ENCODE data around the gene FKBP8. TPM values are rescaled to one million over a fixed set of nuclear protein-coding genes. Genes with fewer than 3 reads are reported as not detected.

Gene FKBP8
- total RNA-seq, 1 experiment from 2014 or later: 182 TPM

GRCh38 chr19:18496980-18497256 lies 46.5 kb downstream of the FKBP8 start:
- ChIA-PET CTCF (no interaction called here), POLR2A (no interaction called here)
- Histone ChIP-seq H3K27ac (ENCODE audit: low read length) (no peak overlapping the region), H3K4me3 (ENCODE audit: low read depth in 2 of 2, low read length in 2 of 2) (no peak overlapping the region), H3K27me3 (ENCODE audit: control insufficient read depth, insufficient read depth, low read length) (no peaks in the 10 kb centered on the region), H3K9me3 (ENCODE audit: control insufficient read depth, insufficient read depth, low read depth, low read length) (no peaks in the 10 kb centered on the region), H3K36me3 (ENCODE audit: control insufficient read depth, insufficient read depth, low read length) (no peaks in the 10 kb centered on the region), H3K4me1 (ENCODE audit: control insufficient read depth, insufficient read depth, low read length) (no peaks in the 10 kb centered on the region; the same call in 1 of the 2 replicates)
- DNase-seq (ENCODE audit: low read depth, low spot score) (no peak), ATAC-seq (no peak)
- BruUV-seq (replicated peaks): no TSS peak
- intact Hi-C loops (cut with micrococcal nuclease; ENCODE audit: unreplicated experiment) (no loop called here), in situ Hi-C loops (cut with HindIII; ENCODE audit: low pct_unique_long_range_greater_than_20kb, low sequenced_read_pairs) (no loop called here)
- no peak for TF ChIP-seq REST (IDR thresholded peaks at IDR 0.05; ENCODE audit: insufficient read depth in 1 of 2, low read depth in 2 of 2, low read length in 1 of 2)
- TF ChIP-seq POLR2AphosphoS5 (IDR thresholded peaks at IDR 0.05; ENCODE audit: low read depth, low read length): no peak
- no peak for TF ChIP-seq CTCF (IDR thresholded peaks at IDR 0.05)
- no peak for TF ChIP-seq SIN3A (IDR thresholded peaks at IDR 0.05; ENCODE audit: borderline replicate concordance, insufficient read depth, low read depth, low read length)
- no peak for TF ChIP-seq TCF7L2 (IDR thresholded peaks at IDR 0.05; ENCODE audit: low read depth, low read length)

GRCh38 chr19:18496167-18496979 lies 47.0 kb downstream of the FKBP8 start:
- CTCF ChIA-PET: no interaction called here
- in situ Hi-C loops (cut with HindIII; ENCODE audit: low pct_unique_long_range_greater_than_20kb, low sequenced_read_pairs) (no loop called here), intact Hi-C loops (cut with micrococcal nuclease; ENCODE audit: unreplicated experiment) (no loop called here)
- no TSS peak for BruUV-seq (replicated peaks)
- no peaks in the 10 kb centered on the region for H3K27me3 ChIP-seq (ENCODE audit: control insufficient read depth, insufficient read depth, low read length)
- ATAC-seq (no peak), DNase-seq (ENCODE audit: low read depth, low spot score) (no peak)
- POLR2A ChIA-PET: no interaction called here
- TF ChIP-seq REST (IDR thresholded peaks at IDR 0.05; ENCODE audit: insufficient read depth in 1 of 2, low read depth in 2 of 2, low read length in 1 of 2): no peak
- no peak for TF ChIP-seq SIN3A (IDR thresholded peaks at IDR 0.05; ENCODE audit: borderline replicate concordance, insufficient read depth, low read depth, low read length)
- TF ChIP-seq CTCF (IDR thresholded peaks at IDR 0.05): no peak
- no peak for TF ChIP-seq TCF7L2 (IDR thresholded peaks at IDR 0.05; ENCODE audit: low read depth, low read length)
- TF ChIP-seq POLR2AphosphoS5 (IDR thresholded peaks at IDR 0.05; ENCODE audit: low read depth, low read length): no peak
- H3K4me3 ChIP-seq (ENCODE audit: low read depth in 2 of 2, low read length in 2 of 2): no peak overlapping the region
- H3K27ac ChIP-seq (ENCODE audit: low read length): no peak overlapping the region
- no peaks in the 10 kb centered on the region for H3K9me3 ChIP-seq (ENCODE audit: control insufficient read depth, insufficient read depth, low read depth, low read length)
- H3K36me3 ChIP-seq (ENCODE audit: control insufficient read depth, insufficient read depth, low read length): no peaks in the 10 kb centered on the region
- H3K4me1 ChIP-seq (ENCODE audit: control insufficient read depth, insufficient read depth, low read length): no peaks in the 10 kb centered on the region; the same call in 1 of the 2 replicates
